GM12872 (cell line): ENCODE data around the gene BAZ2B.

Source experiments
- CTCF ChIP-seq: IDR thresholded peaks from 3 replicates; pipeline ENCODE4 v1.5.1; 2011; ENCODE audit warnings: low read depth, mild to moderate bottlenecking, low read length, moderate library complexity; ENCODE audit not compliant: insufficient read depth

The BAZ2B gene

DNA sequence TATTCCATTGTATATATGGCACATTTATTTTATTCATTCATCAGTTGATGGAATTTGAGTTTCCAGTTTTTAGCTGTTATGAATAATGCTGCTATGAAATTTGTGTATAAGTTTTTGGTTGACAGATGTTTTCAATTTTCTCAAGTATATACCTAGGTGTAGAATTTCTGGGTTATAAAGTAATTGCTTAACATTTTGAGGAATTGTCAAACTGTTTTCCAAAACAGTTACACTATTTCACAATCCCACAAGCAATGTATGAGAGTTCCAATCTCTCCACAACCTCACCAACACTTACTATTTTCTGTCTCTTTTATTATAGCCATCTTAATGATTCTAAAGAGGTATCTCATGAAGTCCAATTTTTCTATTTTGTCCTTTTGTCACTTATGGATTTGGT, 317.4 kb downstream of the BAZ2B start:
- no peak for TF ChIP-seq CTCF

DNA sequence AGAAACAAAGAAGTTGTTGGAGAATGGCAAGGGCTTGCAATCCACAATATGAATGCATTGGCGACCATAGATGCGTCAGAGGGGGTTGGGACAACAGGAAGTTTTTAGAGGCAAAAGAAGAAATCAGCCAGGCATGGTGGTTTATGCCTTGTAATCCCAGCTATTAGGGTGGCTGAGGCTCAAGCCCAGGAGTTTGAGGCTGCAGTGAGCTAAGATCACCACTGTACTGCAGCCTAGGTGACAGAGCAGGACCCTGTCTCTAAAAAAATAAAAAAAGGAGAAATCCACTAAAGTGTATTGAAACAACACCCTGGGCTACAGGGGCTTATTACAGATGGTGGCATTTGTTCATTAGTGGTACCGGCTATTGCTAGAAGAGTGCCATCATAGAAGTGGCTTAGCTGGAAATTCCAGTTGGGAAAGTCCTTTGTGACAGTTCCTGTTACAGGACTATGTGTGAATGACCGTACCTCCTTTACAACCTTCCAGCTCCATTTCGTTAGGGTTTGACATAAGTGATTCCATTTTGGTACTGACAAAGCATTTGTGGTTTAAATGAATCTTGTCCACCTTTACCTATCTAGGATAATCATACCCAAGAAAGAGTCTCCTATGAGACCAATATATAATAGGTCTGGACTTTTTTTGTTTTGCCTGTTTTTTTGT, 319.2 kb downstream of the BAZ2B start:
- TF ChIP-seq CTCF, result no peak

DNA sequence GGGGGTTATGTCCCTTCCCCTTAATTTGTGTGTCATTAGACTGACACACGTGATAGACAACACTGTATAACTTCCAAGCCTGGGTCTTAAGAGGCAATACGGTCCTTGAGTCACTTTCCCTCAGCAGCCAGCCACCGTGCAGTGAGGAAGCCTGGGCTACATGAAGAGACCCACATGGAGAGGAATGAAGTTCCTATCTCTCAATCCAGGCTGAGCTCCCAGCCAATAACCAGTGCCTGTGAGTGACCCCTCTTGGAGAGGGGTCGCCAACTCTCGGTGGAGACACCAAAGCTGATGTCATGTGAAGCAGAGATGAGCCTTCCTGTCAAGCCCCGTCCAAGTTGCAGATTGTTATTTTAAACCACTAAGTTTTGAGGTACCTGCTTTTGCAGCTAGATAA, 324.2 kb downstream of the BAZ2B start:
- no peak for TF ChIP-seq CTCF

DNA sequence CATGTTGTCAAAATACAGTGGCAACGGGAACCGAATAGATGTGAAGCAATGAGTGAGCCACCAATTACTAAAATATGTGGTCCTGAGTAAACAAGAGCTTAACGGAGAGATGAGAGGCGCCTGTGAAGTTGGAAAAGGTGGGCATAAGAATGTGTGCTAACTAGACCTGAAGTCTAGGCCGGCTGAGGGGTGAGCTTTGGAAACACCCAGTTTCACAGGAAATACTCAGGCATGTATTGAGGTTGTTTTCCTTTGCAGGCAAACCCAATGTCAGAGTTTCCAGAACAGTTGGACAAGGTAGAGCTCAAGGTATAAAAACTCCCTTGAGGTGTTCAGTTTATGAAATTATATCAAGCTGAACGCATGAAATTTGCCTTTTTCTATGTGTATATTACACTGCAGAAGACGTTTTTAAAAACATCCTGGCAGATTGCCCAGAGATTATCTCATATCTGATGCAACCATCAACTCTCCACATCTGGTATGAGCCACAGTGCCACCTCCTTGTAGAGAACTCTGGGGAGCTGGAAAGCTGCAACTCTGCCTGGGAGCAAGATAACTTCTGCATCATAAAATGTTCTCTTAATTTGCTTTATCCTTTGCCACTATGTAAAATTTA, 325.9 kb downstream of the BAZ2B start:
- TF ChIP-seq CTCF, result no peak

- no peak for TF ChIP-seq CTCF
Observed at GRCh38 chr2:159287733-159288132, 328.6 kb downstream of the BAZ2B start.

- no peak for TF ChIP-seq CTCF
Observed at GRCh38 chr2:159286709-159287441, 329.5 kb downstream of the BAZ2B start.

DNA sequence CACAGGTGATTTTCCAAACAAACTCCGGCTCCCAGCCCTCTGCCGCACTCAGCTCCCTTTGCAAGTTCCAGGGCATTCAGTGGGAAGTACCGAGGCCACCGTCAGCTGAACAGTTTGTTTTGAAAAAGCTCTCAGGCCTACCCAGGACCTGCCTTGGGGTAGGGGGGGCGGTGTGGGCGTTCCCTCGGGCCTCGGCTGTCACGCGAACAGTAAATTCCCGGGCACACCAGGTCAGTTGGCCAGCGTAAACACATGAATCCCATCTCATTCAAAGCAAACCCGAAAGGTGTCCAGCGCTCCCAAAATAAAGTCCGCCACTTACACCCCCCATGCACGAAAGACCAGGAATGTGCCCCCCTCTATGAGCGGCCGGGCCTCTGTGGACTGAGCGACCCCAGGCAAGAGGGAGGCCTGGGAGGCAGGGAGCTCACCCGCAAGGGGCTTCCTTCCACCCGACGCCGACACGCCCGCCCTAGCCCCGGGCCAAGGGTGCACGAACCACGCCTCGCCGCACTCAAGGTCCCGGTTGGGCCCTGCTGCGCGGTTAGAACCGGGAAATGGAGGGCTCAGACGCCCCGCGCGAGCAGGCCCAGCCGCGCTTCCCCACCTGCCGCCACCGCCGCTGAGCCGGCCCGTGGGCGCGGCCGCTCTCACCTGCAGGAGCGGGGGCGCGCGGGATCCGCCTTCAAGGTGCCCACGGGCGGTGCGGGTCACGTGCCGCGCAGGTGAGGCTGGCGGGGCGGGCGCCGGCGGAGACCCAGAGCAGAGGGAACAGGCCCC, 330.2 kb downstream of the BAZ2B start, which contains the start of gene WDSUB1:
Gene WDSUB1, minus strand, starts transcription at position 775 of the 780 bp plus-strand sequence. CDS start 3,634 bp downstream, outside the sequence.
- TF ChIP-seq CTCF, result no peak
